ENCODE data around the gene SMIM14.
"Not testable (repeated sequence)": the region's sequence is repeated elsewhere in the genome, so short reads cannot be mapped to it uniquely, and the experiment has no call there.

The SMIM14 gene

GRCh38 chr4:39555472-39555871, 83.2 kb downstream of the SMIM14 start:
- TF ChIP-seq CTCF (IDR thresholded peaks at IDR 0.05): no peak
- Histone ChIP-seq H3K36me3 (peaks cover 12% of the 10 kb centered on the region), H3K4me3 (ENCODE audit: low read depth in 1 of 2, low read length in 1 of 2) (no peak overlapping the region), H3K27me3 (no peaks in the 10 kb centered on the region), H3K9me3 (no peaks in the 10 kb centered on the region), H3K4me1 (ENCODE audit: control insufficient read depth in 1 of 2, insufficient read depth in 1 of 2, low read depth in 1 of 2, low read length in 1 of 2) (no peaks in the 10 kb centered on the region), H3K27ac (no peak overlapping the region)

- TF ChIP-seq CTCF (IDR thresholded peaks at IDR 0.05): no peak
- Histone ChIP-seq H3K4me1 (ENCODE audit: control insufficient read depth in 1 of 2, insufficient read depth in 1 of 2, low read depth in 1 of 2, low read length in 1 of 2) (no peaks in the 10 kb centered on the region), H3K9me3 (no peaks in the 10 kb centered on the region), H3K36me3 (no peaks in the 10 kb centered on the region), H3K27ac (no peak overlapping the region), H3K4me3 (ENCODE audit: low read depth in 1 of 2, low read length in 1 of 2) (no peak overlapping the region), H3K27me3 (no peaks in the 10 kb centered on the region)
Observed at GRCh38 chr4:39548425-39549067, 90.1 kb downstream of the SMIM14 start.

- H3K36me3 ChIP-seq: no peaks in the 10 kb centered on the region
- no peaks in the 10 kb centered on the region for H3K27me3 ChIP-seq
- no peak for TF ChIP-seq CTCF (IDR thresholded peaks at IDR 0.05)
- no peak overlapping the region for H3K27ac ChIP-seq
- H3K4me1 ChIP-seq (ENCODE audit: control insufficient read depth in 1 of 2, insufficient read depth in 1 of 2, low read depth in 1 of 2, low read length in 1 of 2): no peaks in the 10 kb centered on the region
- no peaks in the 10 kb centered on the region for H3K9me3 ChIP-seq
- no peak overlapping the region for H3K4me3 ChIP-seq (ENCODE audit: low read depth in 1 of 2, low read length in 1 of 2)
Observed at GRCh38 chr4:39544580-39545315, 93.9 kb downstream of the SMIM14 start.

- not testable (repeated sequence) for H3K36me3 ChIP-seq; H3K4me3 ChIP-seq (ENCODE audit: low read depth in 1 of 2, low read length in 1 of 2); H3K27me3 ChIP-seq; H3K27ac ChIP-seq; H3K4me1 ChIP-seq (ENCODE audit: control insufficient read depth in 1 of 2, insufficient read depth in 1 of 2, low read depth in 1 of 2, low read length in 1 of 2); H3K9me3 ChIP-seq
Observed at GRCh38 chr4:39544080-39544479, 94.6 kb downstream of the SMIM14 start.

- Histone ChIP-seq H3K4me3 (ENCODE audit: low read depth in 1 of 2, low read length in 1 of 2) (no peak overlapping the region), H3K36me3 (no peaks in the 10 kb centered on the region), H3K27ac (no peak overlapping the region), H3K27me3 (no peaks in the 10 kb centered on the region), H3K9me3 (no peaks in the 10 kb centered on the region), H3K4me1 (ENCODE audit: control insufficient read depth in 1 of 2, insufficient read depth in 1 of 2, low read depth in 1 of 2, low read length in 1 of 2) (no peaks in the 10 kb centered on the region)
- no peak for TF ChIP-seq CTCF (IDR thresholded peaks at IDR 0.05)
Observed at GRCh38 chr4:39543034-39543433, 95.6 kb downstream of the SMIM14 start.

GRCh38 chr4:39542611-39543012, 96.1 kb downstream of the SMIM14 start:
- Histone ChIP-seq H3K27me3 (no peaks in the 10 kb centered on the region), H3K4me1 (ENCODE audit: control insufficient read depth in 1 of 2, insufficient read depth in 1 of 2, low read depth in 1 of 2, low read length in 1 of 2) (no peaks in the 10 kb centered on the region), H3K9me3 (no peaks in the 10 kb centered on the region), H3K36me3 (no peaks in the 10 kb centered on the region), H3K4me3 (ENCODE audit: low read depth in 1 of 2, low read length in 1 of 2) (no peak overlapping the region), H3K27ac (no peak overlapping the region)
- no peak for TF ChIP-seq CTCF (IDR thresholded peaks at IDR 0.05)

Data from neutrophil (primary cell).